Pancreas (tissue), 10 donors: Measurements from ENCODE around the gene CXCL16. TPM values are rescaled to one million over a fixed set of nuclear protein-coding genes. Genes with fewer than 3 reads are reported as not detected.
"Not testable (repeated sequence)": the region's sequence is repeated elsewhere in the genome, so short reads cannot be mapped to it uniquely, and the experiment has no call there.

ENCODE experiments used
- ATAC-seq, 4 donors: fragments of 200-7000 bp; cut with Tn5 transposase; one replicate each; pipeline versions ENCODE4 v1.8.0 to v1.9.1; 2020; ENCODE audit warnings: mild to moderate bottlenecking in 4 of 4, moderate library complexity in 4 of 4
- DNase-seq, 6 donors: peaks; one replicate each; pipeline ENCODE4 v3.0.0-alpha.2; 2020
- FAIRE-seq: peaks from 2 replicates; lab custom pipeline; 2012; peaks lifted over from hg19 to GRCh38; lab: Jason Lieb, UNC
- H3K27ac ChIP-seq, 4 donors: fragments of 200-600 bp; sonication (generic); 1 replicate in 3 of 4; 2 replicates in 1 of 4; pipeline versions ENCODE4 v1.5.0 to v1.8.0; 2020
- H3K27me3 ChIP-seq, 4 donors: fragments of 200-600 bp; one replicate each; pipeline ENCODE4 v1.8.0; 2021
- H3K36me3 ChIP-seq, 3 donors: fragments of 200-600 bp; sonication (generic) in 1 of 3; one replicate each; pipeline versions ENCODE4 v1.5.0 to v1.8.0; 2020 to 2021
- H3K4me1 ChIP-seq, 3 donors: fragments of 200-600 bp; one replicate each; pipeline ENCODE4 v1.8.0; 2021
- H3K4me3 ChIP-seq, 4 donors: fragments of 200-600 bp; sonication (generic) in 2 of 4; one replicate each; pipeline versions ENCODE4 v1.5.0 to v1.8.0; 2020 to 2021
- H3K9me3 ChIP-seq, 4 donors: fragments of 200-600 bp; one replicate each; pipeline ENCODE4 v1.8.0; 2021
- CTCF ChIP-seq, 4 donors: fragments of 200-600 bp; sonication (generic) in 3 of 4; IDR thresholded peaks; one replicate each; pipeline versions ENCODE4 v1.5.0 to v1.8.0; 2021; ENCODE audit warnings: antibody characterized with exemption in 4 of 4
- WGBS, 2 donors: extraction: QIAGEN DNeasy Blood & Tissue Kit; methylation state at CpG; one replicate each; pipeline ENCODE4 v1.1.7; 2013; 5-methylcytosine and 5-hydroxymethylcytosine counted together
- intact Hi-C, 3 donors: fragments of 100-400 bp; cut with DNase I; formaldehyde crosslinking; loops; one replicate each; pipeline versions ENCODE4 v1.11.1 to v1.14.2; 2022
- polyA plus RNA-seq, 2 donors: library from polyadenylated mRNA; stranded (reverse); fragments of 200-250 nt; gene quantifications; one replicate each; pipeline ENCODE4 v1.2.3, GENCODE V29; 2013
- total RNA-seq, 6 donors: library from RNA; stranded (reverse); fragmentation: NEBNext Ultra II Directional in 4 of 6; extraction: Animal tissue kit (Norgen Biotek cat#: 25700) in 4 of 6; gene quantifications; one replicate each; pipeline versions ENCODE4 v1.2.1 to v1.2.4, GENCODE V29; 2021 to 2023
- donor health status: healthy with polysubstance abuse.
- donor health status: DM: no; HTN: no; CAD: no; lungs with moderate emphysema.
- donor health status: DM: no; HTN: no; CAD: no.
- donor health status: control.
- donor health status: control.
- donor health status: Bipolar disorder and iron deficiency.
- donor health status: DM: yes; HTN: yes; CAD: no.
- donor health status: DM: no; HTN: no; CAD: no.
- donor health status: DM: no; HTN: no; CAD: no.
- donor health status: DM: yes; HTN: yes; CAD: no.

The CXCL16 gene
- total and polyA plus RNA-seq, 8 donors, result 7.6 to 55.6 (median 10.0) TPM

DNA sequence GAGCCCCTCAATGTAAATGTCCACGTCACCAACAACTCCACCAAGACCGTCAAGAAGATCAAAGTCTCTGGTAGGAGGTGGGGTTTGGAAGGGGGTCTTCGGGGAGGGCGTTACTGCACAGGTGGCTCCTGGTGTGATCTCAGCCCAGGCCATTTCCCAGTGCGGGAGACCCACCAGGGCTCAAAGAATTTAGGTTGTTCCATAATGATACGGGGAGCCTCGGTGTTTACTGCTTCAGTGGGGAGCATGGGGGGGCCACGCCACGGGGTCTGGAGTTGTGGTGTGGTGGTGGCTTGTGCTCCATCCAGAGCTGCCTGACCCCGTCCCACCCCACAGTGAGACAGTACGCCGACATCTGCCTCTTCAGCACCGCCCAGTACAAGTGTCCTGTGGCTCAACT lies 21.5 kb downstream of the CXCL16 start:
- no peaks in the 10 kb centered on the region for H3K27me3 ChIP-seq
- 96 to 98% methylated on average over 13 of the region's 13 CpGs for WGBS, 2 donors
- TF ChIP-seq CTCF (IDR thresholded peaks at IDR 0.05), result no peak

DNA sequence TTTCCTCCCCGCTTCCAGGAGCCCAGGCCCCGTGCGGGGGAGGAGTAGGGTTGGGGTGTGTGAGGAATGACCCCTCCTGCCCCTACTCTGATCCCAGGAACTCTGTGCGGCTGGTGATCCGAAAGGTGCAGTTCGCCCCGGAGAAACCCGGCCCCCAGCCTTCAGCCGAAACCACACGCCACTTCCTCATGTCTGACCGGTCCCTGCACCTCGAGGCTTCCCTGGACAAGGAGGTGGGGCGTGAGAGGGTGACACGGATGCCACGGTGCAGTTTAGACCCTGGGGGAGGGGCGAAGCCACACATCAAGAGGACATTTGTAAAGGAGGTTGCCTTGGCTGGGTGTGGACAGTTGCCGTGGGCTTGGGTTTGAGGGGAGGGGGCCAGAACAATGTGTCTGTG lies 21.9 kb downstream of the CXCL16 start:
- H3K36me3 ChIP-seq, result no peaks in the 10 kb centered on the region
- no peak for DNase-seq
- intact Hi-C loops, result loop anchor here in 1 of 3 donors (10.0 kb wide), 1 partner anchor 177 kb away; the partner anchor contains the start of gene C17orf107
- no peak overlapping the region for H3K27ac ChIP-seq
- no peak for FAIRE-seq
- WGBS, 2 donors, result 94% methylated on average over 17 of the region's 17 CpGs
- H3K4me1 ChIP-seq, result peaks cover 19 to 23% (median 20%) of the 10 kb centered on the region in 3 donors
- no peak for ATAC-seq
- TF ChIP-seq CTCF (IDR thresholded peaks at IDR 0.05), result no peak
- H3K4me3 ChIP-seq, result no peak overlapping the region
- H3K27me3 ChIP-seq, result no peaks in the 10 kb centered on the region
- no peaks in the 10 kb centered on the region for H3K9me3 ChIP-seq

More for the DNA sequence above, 21.5 kb downstream of the CXCL16 start:
- H3K4me1 ChIP-seq, result peaks cover 19 to 23% (median 20%) of the 10 kb centered on the region in 3 donors
- H3K36me3 ChIP-seq, result no peaks in the 10 kb centered on the region
- no peak for ATAC-seq
- H3K4me3 ChIP-seq, result no peak overlapping the region
- FAIRE-seq, result no peak
- DNase-seq, result no peak
- intact Hi-C loops, result loop anchor here in 1 of 3 donors (10.0 kb wide), 1 partner anchor 177 kb away; the partner anchor contains the start of gene C17orf107
- H3K9me3 ChIP-seq, result no peaks in the 10 kb centered on the region
- H3K27ac ChIP-seq, result no peak overlapping the region

DNA sequence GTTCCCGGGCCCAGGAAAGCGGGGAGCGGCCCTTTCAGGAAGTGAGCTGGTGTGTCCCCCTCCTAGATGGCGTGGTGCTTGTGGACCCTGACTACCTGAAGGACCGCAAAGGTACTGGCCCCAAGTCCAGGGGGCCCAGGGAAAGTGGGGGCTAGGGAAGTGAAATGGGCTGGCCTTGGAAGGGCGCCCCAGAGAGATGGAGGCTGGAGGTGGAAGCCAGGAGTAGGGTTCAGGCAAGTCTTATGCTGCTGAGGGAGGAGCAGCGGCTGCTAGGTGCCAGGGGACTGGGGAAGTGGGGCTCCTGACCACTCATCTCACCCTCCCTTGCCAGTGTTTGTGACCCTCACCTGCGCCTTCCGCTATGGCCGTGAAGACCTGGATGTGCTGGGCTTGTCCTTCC lies 23.6 kb downstream of the CXCL16 start:
- Histone ChIP-seq H3K9me3 (no peaks in the 10 kb centered on the region), H3K27me3 (no peaks in the 10 kb centered on the region), H3K36me3 (no peaks in the 10 kb centered on the region), H3K27ac (no peak overlapping the region), H3K4me1 (peaks cover 7 to 18% (median 12%) of the 10 kb centered on the region in 3 donors), H3K4me3 (no peak overlapping the region)
- DNase-seq (no peak), ATAC-seq (no peak), FAIRE-seq (no peak)
- TF ChIP-seq CTCF (IDR thresholded peaks at IDR 0.05), result no peak
- 96 to 99% methylated on average over 10 of the region's 10 CpGs for WGBS, 2 donors
- intact Hi-C loops, result loop anchor here in 1 of 3 donors (10.0 kb wide), 1 partner anchor 179 kb away; the partner anchor contains the start of gene C17orf107

GRCh38 chr17:4715063-4715744 lies 24.5 kb downstream of the CXCL16 start:
- FAIRE-seq (no peak), DNase-seq (no peak), ATAC-seq (no peak)
- TF ChIP-seq CTCF (IDR thresholded peaks at IDR 0.05), result no peak
- no peaks in the 10 kb centered on the region for H3K36me3 ChIP-seq
- no peaks in the 10 kb centered on the region for H3K27me3 ChIP-seq
- H3K27ac ChIP-seq, result no peak overlapping the region
- no peaks in the 10 kb centered on the region for H3K9me3 ChIP-seq
- intact Hi-C loops, result loop anchor here in 1 of 3 donors (10.0 kb wide), 1 partner anchor 180 kb away; the partner anchor contains the start of gene C17orf107
- 72 to 78% methylated on average over 11 of the region's 11 CpGs for WGBS, 2 donors
- no peak overlapping the region for H3K4me3 ChIP-seq
- peaks cover 0 to 13% (median 6%) of the 10 kb centered on the region in 3 donors for H3K4me1 ChIP-seq

DNA sequence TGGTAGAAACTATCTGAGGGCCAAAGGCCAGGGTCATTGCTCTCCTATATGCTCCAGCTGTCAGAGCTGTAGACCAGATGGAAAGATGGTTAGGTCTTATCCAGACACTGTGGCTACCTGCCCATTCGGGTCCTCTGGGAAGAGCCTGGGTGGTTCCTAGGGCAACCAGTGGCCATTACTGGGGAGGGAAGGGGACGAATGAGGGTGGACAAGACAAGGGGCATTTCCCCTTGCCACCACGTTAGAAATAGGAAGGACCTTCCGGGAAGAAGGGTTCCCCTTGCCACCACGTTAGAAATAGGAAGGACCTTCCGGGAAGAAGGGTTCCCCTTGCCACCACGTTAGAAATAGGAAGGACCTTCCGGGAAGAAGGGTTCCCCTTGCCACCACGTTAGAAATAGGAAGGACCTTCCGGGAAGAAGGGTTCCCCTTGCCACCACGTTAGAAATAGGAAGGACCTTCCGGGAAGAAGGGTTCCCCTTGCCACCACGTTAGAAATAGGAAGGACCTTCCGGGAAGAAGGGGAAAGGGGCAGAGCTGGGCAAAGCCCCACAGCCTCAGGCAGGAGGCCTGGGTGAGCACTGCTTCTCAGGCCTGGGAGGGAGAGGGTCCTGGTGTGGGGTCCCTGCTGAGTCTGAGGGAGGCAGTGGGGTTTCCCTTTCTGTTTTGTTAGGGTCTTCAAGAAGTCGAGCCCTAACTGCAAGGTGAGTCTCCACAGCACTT lies 25.2 kb downstream of the CXCL16 start:
- not testable (repeated sequence) for H3K4me3 ChIP-seq, ATAC-seq, FAIRE-seq, H3K27me3 ChIP-seq, H3K36me3 ChIP-seq, H3K9me3 ChIP-seq, DNase-seq, H3K27ac ChIP-seq, H3K4me1 ChIP-seq
- WGBS, 2 donors, result 89% methylated on average over 9 of the region's 15 CpGs
- intact Hi-C loops, result loop anchor here in 1 of 3 donors (10.0 kb wide), 1 partner anchor 180 kb away; the partner anchor contains the start of gene C17orf107
